ACC112 (cell line): Measurements from ENCODE around the gene FAS.

ENCODE experiments used
- H2AFZ ChIP-seq: fragments of 200-600 bp; sonication (generic); one replicate; pipeline ENCODE4 v1.6.0; 2017; ENCODE audit warnings: antibody characterized with exemption, low read length; ENCODE audit not compliant: unreplicated experiment
- H3K27ac ChIP-seq: fragments of 200-600 bp; sonication (generic); 2 replicates; pipeline ENCODE4 v1.5.1; 2014; ENCODE audit warnings: low read depth, mild to moderate bottlenecking, antibody characterized with exemption, low read length, moderate library complexity
- H3K27me3 ChIP-seq: fragments of 200-600 bp; sonication (generic); 2 replicates; pipeline ENCODE4 v1.6.1; 2014; ENCODE audit warnings: mild to moderate bottlenecking, antibody characterized with exemption, low read length, moderate library complexity, mixed read lengths; ENCODE audit not compliant: insufficient read depth
- H3K36me3 ChIP-seq: fragments of 200-600 bp; sonication (generic); 2 replicates; pipeline ENCODE4 v1.6.1; 2016; ENCODE audit warnings: mild to moderate bottlenecking, antibody characterized with exemption, low read length, moderate library complexity, mixed read lengths; ENCODE audit not compliant: insufficient read depth
- H3K4me1 ChIP-seq: fragments of 200-600 bp; sonication (generic); one replicate; pipeline ENCODE4 v1.6.1; 2016; ENCODE audit warnings: low read length, mixed read lengths; ENCODE audit not compliant: insufficient read depth, unreplicated experiment, control insufficient read depth
- H3K4me3 ChIP-seq: fragments of 200-600 bp; sonication (generic); 2 replicates; pipeline ENCODE4 v1.5.1; 2014; ENCODE audit warnings: mild to moderate bottlenecking, low read depth, low read length
- H3K79me2 ChIP-seq: fragments of 200-600 bp; sonication (generic); one replicate; pipeline ENCODE4 v1.6.0; 2016; ENCODE audit warnings: low read length; ENCODE audit not compliant: control insufficient read depth, unreplicated experiment, insufficient read depth

FAS gene

DNA sequence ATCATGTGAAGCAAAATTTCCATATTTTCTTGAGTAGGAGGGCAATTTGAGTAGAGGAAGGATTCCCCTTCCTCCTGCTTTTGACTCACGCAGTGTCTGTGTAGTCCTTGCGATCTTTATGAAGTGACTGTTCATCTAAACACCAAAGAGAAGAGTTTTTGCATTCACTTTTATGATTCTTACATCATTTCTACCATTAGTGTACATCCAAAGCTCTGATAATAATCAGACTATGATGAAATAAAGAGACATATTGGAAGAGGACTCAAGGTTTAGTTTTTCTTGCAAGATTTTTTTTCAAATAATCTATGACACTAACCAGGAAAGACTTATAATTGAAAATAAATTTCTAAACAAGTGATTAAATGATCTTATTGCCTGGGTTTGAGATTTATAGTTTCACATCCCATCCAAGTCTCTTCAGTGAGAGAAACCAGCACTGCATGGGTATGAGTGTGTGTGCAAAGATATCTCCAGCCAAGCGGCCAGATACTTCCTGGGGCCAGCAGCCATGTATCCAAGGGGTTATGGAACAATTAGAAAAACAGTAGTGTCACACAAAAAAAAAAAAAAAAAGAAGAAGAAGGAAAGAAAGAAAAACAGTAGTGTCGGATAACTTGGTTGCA, 36.0 kb upstream of the FAS start:
- H3K4me1 ChIP-seq, result peaks cover 31% of the 10 kb centered on the region
- H2AFZ ChIP-seq, result no peak overlapping the region
- no peaks in the 10 kb centered on the region for H3K27me3 ChIP-seq
- H3K4me3 ChIP-seq, result no peak overlapping the region
- no peaks in the 10 kb centered on the region for H3K36me3 ChIP-seq
- H3K27ac ChIP-seq, result no peak overlapping the region
- H3K79me2 ChIP-seq, result no peaks in the 10 kb centered on the region

DNA sequence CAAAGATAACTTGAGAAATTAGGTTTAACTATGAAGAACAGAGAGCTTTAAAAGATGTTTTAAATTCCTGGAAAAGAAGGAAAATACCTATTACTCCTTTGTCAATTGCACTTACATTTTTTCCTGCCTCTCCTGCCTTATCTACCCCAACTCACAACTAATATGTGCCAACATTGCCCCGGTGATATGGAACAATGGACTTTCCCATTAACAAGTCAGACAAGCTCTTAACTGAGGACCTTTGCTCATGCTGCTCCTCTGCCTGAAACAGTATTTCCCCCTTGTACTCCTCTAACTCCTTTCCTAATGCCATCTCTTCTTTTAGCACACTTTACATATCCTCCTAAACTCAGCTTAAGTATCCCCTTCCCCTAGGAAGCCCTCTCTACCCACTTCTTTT, 33.2 kb upstream of the FAS start:
- no peak overlapping the region for H2AFZ ChIP-seq
- H3K79me2 ChIP-seq, result no peaks in the 10 kb centered on the region
- peaks cover 5% of the 10 kb centered on the region for H3K4me1 ChIP-seq
- no peak overlapping the region for H3K27ac ChIP-seq
- no peak overlapping the region for H3K4me3 ChIP-seq
- no peaks in the 10 kb centered on the region for H3K36me3 ChIP-seq
- no peaks in the 10 kb centered on the region for H3K27me3 ChIP-seq

DNA sequence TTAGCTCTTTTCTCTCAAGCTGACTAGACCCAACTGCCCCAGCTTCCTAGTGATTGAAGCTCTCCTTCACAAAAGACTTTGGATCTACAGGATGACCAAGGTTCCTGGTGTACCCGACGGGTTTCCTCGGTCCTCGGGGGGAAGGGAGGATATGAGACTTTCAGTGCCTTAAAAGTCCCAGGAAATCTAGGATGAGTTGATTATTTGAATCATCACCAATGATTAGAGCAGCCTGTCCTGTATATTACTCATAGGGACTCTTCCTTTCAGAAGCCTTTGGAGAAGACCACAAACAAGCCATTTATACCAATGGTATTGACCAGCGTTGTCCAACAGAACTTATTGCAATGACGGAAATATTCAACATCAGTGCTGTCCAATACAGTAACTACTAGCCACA, 31.9 kb upstream of the FAS start:
- no peak overlapping the region for H3K27ac ChIP-seq
- H3K4me3 ChIP-seq, result no peak overlapping the region
- no peaks in the 10 kb centered on the region for H3K4me1 ChIP-seq
- no peaks in the 10 kb centered on the region for H3K79me2 ChIP-seq
- H3K27me3 ChIP-seq, result no peaks in the 10 kb centered on the region
- no peaks in the 10 kb centered on the region for H3K36me3 ChIP-seq
- no peak overlapping the region for H2AFZ ChIP-seq

DNA sequence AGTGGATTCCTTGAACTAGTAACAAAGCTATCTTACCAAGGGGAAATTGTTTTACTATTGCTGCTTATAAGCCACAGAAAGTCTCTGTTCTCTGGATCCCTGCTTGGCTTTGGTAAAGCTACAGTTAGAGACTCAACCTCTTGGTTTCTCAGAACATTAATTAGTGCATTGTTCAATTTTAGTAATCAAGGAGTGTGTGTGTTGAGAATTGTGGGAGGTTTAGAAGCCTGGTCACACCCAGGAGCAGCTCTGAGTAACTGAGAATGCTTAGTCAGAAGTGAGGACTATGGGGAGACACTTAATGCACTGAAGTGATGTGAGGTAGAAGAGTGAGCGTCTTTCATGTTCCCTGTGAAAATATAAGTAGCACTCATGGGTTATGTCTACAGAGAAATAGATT, 29.8 kb upstream of the FAS start:
- H3K79me2 ChIP-seq, result no peaks in the 10 kb centered on the region
- H3K27me3 ChIP-seq, result no peaks in the 10 kb centered on the region
- H3K4me3 ChIP-seq, result no peak overlapping the region
- no peak overlapping the region for H3K27ac ChIP-seq
- no peaks in the 10 kb centered on the region for H3K4me1 ChIP-seq
- no peaks in the 10 kb centered on the region for H3K36me3 ChIP-seq
- H2AFZ ChIP-seq, result no peak overlapping the region

DNA sequence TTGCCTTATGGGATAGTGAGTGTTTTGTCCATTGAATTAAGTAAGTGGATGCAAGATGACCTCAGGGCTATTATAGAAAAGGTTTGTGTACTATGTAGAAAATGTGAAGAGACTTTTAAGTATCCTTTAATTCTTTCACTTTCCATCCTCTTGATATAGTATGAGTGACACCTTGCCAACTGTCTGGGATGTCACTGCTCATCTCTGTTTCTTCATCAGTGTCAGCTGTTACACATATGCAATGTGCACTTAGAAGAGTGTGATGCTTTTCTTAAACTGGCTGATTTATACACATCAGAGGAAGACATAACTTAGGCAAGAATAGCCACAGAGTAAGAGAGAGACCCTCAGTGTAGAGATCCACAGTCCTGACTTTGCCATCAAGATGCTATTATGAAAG, 29.3 kb upstream of the FAS start:
- Histone ChIP-seq H3K4me3 (no peak overlapping the region), H3K4me1 (no peaks in the 10 kb centered on the region), H2AFZ (no peak overlapping the region), H3K79me2 (no peaks in the 10 kb centered on the region), H3K36me3 (no peaks in the 10 kb centered on the region), H3K27me3 (no peaks in the 10 kb centered on the region), H3K27ac (no peak overlapping the region)

DNA sequence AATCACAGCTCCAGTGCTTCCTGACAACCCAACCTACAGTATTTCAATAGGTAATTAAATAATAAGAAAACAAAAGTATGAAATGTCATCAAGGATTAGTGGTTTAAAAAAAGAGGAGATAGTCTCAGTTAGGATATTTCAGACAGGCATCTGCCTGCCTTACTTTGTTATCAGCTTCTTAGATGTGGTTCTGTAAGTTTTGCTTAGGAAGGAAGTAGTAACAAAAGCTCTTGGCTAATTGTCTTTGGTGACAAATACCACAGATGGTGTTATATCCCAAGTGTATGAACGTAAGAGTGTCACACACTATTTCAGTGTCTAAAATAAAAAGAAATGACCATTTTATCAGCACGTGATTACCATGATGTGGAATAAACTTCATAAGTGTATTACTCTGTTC, 28.3 kb upstream of the FAS start:
- Histone ChIP-seq H2AFZ (no peak overlapping the region), H3K27me3 (no peaks in the 10 kb centered on the region)

DNA sequence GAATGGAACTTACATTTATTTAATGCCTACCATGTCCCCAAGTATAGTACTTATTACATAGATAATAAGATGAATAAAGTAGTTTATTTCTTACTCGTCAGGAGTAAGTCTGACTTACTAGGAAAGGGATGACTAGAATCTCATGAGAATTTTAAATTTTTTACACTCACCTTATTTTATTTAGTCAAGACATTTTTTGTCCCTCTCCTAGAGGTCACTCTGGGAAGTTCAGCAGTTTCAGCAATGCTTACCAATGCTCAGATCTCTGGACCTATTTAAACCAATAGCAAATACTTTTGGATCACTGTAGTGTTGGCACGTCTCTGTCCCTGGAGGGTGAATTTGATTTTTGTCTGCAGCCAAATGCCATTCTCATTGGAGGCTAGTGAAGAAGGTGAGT, 27.3 kb upstream of the FAS start:
- H3K79me2 ChIP-seq, result no peaks in the 10 kb centered on the region
- H3K36me3 ChIP-seq, result no peaks in the 10 kb centered on the region
- H3K27ac ChIP-seq, result no peak overlapping the region
- no peak overlapping the region for H2AFZ ChIP-seq
- no peak overlapping the region for H3K4me3 ChIP-seq
- H3K4me1 ChIP-seq, result no peaks in the 10 kb centered on the region
- H3K27me3 ChIP-seq, result no peaks in the 10 kb centered on the region

More for the DNA sequence above, 28.3 kb upstream of the FAS start:
- no peaks in the 10 kb centered on the region for H3K36me3 ChIP-seq
- H3K27ac ChIP-seq, result no peak overlapping the region
- H3K4me3 ChIP-seq, result no peak overlapping the region
- H3K4me1 ChIP-seq, result no peaks in the 10 kb centered on the region
- H3K79me2 ChIP-seq, result no peaks in the 10 kb centered on the region

DNA sequence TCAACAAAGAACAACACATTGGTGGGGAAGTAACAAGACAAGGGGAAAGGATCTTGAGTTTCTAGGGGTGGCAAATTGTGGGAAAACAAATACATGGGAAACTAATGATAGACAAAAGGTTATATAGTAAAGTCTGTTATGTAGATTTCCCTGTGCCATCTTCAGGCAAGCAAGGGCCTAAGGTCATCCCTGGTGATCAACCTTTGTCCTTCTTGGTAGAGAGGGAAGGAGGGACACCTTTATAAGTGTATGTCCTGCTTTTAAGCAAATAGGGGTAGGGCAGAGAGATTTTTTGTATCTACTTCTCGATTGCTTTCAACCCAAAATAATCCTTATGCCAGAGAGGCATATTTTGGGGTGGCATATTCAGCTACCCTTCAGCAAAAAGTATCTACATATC, 26.2 kb upstream of the FAS start:
- no peak overlapping the region for H2AFZ ChIP-seq
- no peaks in the 10 kb centered on the region for H3K4me1 ChIP-seq
- no peaks in the 10 kb centered on the region for H3K27me3 ChIP-seq
- no peaks in the 10 kb centered on the region for H3K36me3 ChIP-seq
- no peaks in the 10 kb centered on the region for H3K79me2 ChIP-seq
- H3K27ac ChIP-seq, result no peak overlapping the region
- no peak overlapping the region for H3K4me3 ChIP-seq

DNA sequence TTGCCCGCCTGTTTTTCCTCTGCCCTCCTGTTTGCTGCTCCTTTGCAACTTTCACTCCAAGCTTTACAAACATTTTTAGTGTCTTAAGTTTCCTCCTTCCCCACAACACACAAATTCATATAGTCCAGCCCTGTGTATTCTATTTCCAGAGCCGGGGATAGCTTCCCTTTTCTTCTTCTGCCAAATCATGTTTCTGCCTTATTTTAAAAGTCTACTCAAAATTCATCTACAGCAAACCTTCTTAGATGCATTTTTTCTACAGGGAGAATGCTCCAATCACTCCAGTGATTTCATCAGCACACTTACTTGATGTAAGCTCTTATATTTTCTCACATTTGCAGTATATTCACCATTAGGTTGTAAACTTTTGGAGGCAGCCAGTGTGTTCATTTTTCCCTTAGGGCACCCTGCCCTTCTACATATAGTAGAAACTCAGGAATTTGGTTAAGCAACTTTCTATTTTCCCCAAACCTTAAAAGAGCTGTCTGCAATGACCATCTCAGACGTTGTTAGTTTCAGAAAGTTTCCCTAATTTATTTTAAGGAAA, 25.7 kb upstream of the FAS start:
- no peak overlapping the region for H2AFZ ChIP-seq
- H3K27me3 ChIP-seq, result no peaks in the 10 kb centered on the region
- no peaks in the 10 kb centered on the region for H3K4me1 ChIP-seq
- no peaks in the 10 kb centered on the region for H3K79me2 ChIP-seq
- no peak overlapping the region for H3K27ac ChIP-seq
- H3K4me3 ChIP-seq, result no peak overlapping the region
- H3K36me3 ChIP-seq, result no peaks in the 10 kb centered on the region

DNA sequence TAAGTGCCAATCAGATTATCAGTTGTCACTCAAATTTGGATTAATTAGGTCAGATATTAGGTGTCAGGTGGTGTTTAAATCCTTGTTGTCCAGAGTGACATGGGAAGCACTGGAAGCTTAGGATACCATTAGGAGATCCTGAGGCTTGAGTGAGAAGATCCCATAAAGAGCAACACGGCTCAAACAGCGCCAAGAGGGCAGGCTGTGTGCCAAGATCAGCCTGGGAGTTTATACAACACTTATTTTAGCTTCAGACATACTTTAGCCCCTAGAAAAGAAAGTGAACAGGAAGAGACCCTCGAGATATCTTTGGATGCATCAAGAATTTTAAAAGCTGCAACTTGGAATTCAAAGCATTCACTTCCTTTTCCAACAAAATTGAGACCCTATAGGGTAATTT, 23.8 kb upstream of the FAS start:
- H3K27ac ChIP-seq, result no peak overlapping the region
- H3K4me1 ChIP-seq, result no peaks in the 10 kb centered on the region
- no peaks in the 10 kb centered on the region for H3K36me3 ChIP-seq
- H3K27me3 ChIP-seq, result no peaks in the 10 kb centered on the region
- no peak overlapping the region for H3K4me3 ChIP-seq
- H2AFZ ChIP-seq, result no peak overlapping the region
- H3K79me2 ChIP-seq, result no peaks in the 10 kb centered on the region

DNA sequence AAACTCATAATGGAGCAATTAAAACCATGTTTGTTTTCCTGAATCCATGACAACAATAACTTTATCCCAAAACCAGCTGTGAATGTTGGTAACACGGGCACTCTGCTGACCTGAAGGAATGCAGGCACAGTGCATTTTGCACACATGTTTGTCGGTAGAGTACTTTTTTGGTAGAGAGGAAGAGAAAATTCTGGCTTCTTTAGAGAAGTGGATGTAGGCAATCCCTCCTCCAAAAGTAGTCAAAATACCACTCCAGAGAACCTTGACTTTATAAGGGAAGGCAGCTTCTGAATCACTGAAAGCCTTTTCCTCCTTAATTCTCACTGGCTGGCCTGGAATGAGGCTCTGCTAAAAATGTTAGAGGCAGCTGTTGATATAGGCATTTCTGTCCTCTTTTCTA, 22.2 kb upstream of the FAS start:
- Histone ChIP-seq H3K4me1 (peaks cover 2% of the 10 kb centered on the region), H2AFZ (no peak overlapping the region), H3K36me3 (no peaks in the 10 kb centered on the region), H3K4me3 (no peak overlapping the region), H3K27me3 (no peaks in the 10 kb centered on the region), H3K79me2 (no peaks in the 10 kb centered on the region), H3K27ac (no peak overlapping the region)
